T47D (cell line): ENCODE data around the gene ACOX1.

Source experiments
- DNase-seq, 2 experiments: peaks; one replicate each; pipeline versions ENCODE4 v3.0.0 to v3.0.0-alpha.2; 2011 to 2012; ENCODE audit warnings: low read depth in 1 of 2, low spot score in 1 of 2
- JUND ChIP-seq: IDR thresholded peaks from 2 replicates; pipeline ENCODE4 v1.6.1; 2012; ENCODE audit warnings: low read depth
- in situ Hi-C: cut with HindIII; loops from 2 replicates; pipeline ENCODE4 v1.10.0; 2016; ENCODE audit warnings: low sequenced_read_pairs, low pct_unique_long_range_greater_than_20kb

The ACOX1 gene

DNA sequence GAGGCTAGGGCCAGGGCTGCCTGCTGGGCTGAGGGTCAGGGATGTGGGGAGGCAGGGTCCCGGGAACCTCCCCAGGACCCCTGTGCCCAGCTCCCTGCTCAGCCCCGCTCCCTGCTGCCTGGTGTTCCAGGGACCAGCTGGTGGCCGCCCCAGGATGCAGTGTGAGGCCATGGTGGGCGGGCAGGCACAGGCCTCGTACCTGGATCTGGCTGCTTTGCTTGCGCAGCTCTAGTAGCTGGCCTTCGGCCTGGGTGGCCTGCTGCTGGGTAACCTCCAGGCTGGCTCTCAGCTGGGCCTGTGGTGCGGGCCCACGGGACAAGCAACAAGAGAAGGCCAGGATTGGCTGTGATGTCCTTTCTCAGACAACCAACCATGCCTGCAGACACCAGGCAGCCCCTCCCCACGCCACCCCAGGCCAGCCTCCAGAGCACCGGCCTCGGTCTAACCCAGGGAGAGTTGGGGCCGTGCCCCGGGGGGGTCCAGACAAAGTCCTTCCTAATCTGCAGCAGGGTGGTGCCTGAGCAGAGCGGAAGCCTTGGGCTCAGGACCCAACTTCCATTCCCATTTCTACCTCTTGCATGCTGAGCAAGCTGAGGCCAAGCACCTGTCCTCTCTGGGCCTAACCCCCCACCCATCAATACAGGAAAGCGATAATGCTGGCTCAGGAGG is 86.3 kb downstream of the ACOX1 start:
- TF ChIP-seq JUND, result no peak
- in situ Hi-C loops, result no loop called here
- no peak for DNase-seq

DNA sequence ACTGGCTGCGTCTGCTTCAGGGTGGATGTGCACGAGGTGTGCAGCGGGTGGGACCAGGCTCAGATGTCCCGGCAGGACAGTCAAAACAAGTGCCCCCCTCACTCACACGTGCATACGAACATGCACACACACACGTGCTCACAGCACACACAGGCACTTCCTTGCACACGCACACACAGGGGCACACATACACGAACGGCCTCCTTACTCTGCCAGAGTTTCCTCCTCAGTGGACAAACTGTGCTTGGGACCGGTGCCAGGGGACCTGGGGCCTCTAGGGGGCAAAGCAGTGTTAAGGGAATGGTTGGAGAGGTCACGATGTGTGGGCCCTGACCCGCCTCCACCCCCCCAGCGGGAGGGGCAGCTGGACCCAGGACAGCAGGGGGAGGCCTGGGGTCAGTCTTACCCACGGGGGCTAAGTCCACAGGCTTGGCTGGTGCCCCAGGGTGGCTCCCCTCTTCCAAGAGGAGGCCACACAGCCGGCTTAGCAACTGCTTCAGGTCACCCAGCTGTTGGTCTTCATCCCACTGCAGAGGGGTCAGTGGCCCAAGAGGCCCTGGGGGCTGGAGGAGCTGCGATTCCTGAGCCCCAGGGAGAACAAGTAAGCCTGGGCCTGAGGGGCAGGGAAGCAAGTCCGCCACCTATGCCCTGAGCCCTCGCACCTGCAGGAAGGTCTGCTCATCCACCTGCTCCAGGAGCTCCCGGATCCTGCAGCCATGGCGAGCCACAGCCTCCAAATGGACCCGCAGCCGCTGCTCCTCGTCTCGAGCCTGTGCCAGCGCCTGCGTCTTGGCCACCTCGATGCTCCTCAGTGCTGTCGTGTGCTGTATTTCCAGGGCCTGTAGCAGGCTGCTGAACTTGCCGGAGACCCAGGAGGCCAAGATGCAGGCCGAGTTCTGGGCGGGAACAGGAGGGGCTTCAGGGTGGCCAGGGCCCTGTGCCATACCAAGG is 87.1 kb downstream of the ACOX1 start:
- in situ Hi-C loops, result no loop called here
- no peak for DNase-seq
- TF ChIP-seq JUND, result no peak
